HepG2 (cell line): ENCODE results near the gene NPAS2. TPM values are rescaled to one million over a fixed set of nuclear protein-coding genes. Genes with fewer than 3 reads are reported as not detected.
A peak's percentile ranks its signal among the peaks of the same experiment; 100 is the strongest.

Experiments
- ATAC-seq: fragments of 200-7000 bp; cut with Tn5 transposase; 3 replicates; pipeline ENCODE4 v1.9.1; 2020; ENCODE audit warnings: mild to moderate bottlenecking, moderate library complexity
- BruUV-seq: library from RNA; stranded (reverse); fragments of 400-500 nt; replicated peaks from 2 replicates; lab custom pipeline; 2021; lab: Mats Ljungman, UMichigan
- CTCF ChIA-PET: fragments of 300-600 bp; formaldehyde crosslinking; extraction: SDS; loops from one replicate; lab custom pipeline; 2021; ENCODE audit warnings: low total read pairs, inconsistent platforms, low intra/inter-chr PET ratio; lab: Yijun Ruan, JAX
- POLR2A ChIA-PET: fragments of 350-600 bp; sonication (Branson Sonifier 250); formaldehyde crosslinking; loops from one replicate; lab custom pipeline; 2020; ENCODE audit warnings: antibody characterized with exemption, inconsistent platforms; lab: Yijun Ruan, JAX
- DNase-seq: peaks from one replicate; pipeline ENCODE4 v3.0.0-alpha.2; 2015; ENCODE audit warnings: low spot score
- FAIRE-seq: peaks from 3 replicates; lab custom pipeline; 2011; peaks lifted over from hg19 to GRCh38; lab: Jason Lieb, UNC
- H2AFZ ChIP-seq: one replicate; pipeline ENCODE4 v1.6.1; 2011; ENCODE audit warnings: low read length, inconsistent platforms
- H3K27ac ChIP-seq: fragments of 300-600 bp; 3 replicates; pipeline ENCODE4 v1.8.0; 2011; ENCODE audit warnings: mixed run types, mild to moderate bottlenecking, mixed read lengths, low read length, inconsistent platforms; ENCODE audit not compliant: insufficient read depth; ENCODE audit errors: extremely low read length
- H3K27me3 ChIP-seq, 2 experiments: fragments of 200-600 bp in 1 of 2; 2 replicates in 1 of 2; 3 replicates in 1 of 2; pipeline versions ENCODE4 v1.6.0 to v1.8.0; 2011; ENCODE audit warnings: low read length in 2 of 2, mild to moderate bottlenecking in 2 of 2, moderate library complexity in 2 of 2, inconsistent platforms in 1 of 2; ENCODE audit not compliant: insufficient read depth in 2 of 2, control insufficient read depth in 1 of 2
- H3K36me3 ChIP-seq, 2 experiments: fragments of 200-600 bp in 1 of 2; replicated peaks in 1 of 2; 2 replicates in 1 of 2; 3 replicates in 1 of 2; pipeline versions ENCODE4 v1.5.1 to v1.8.0; 2011; ENCODE audit warnings: low read length in 2 of 2, inconsistent platforms in 1 of 2; ENCODE audit not compliant: insufficient read depth in 2 of 2, control insufficient read depth in 1 of 2
- H3K4me1 ChIP-seq: 2 replicates; pipeline ENCODE4 v1.5.1; 2012; ENCODE audit warnings: low read length, inconsistent platforms; ENCODE audit not compliant: insufficient read depth
- H3K4me2 ChIP-seq: 2 replicates; pipeline ENCODE4 v1.6.0; 2011; ENCODE audit warnings: low read depth, low read length, inconsistent platforms
- H3K4me3 ChIP-seq, 3 experiments: fragments of 200-600 bp in 1 of 3; sonication (generic), shearing (Covaris generic) in 1 of 3; replicated peaks in 1 of 3; 2 replicates each; pipeline ENCODE4 v1.5.1; 2011 to 2016; ENCODE audit warnings: low read length in 3 of 3, inconsistent platforms in 2 of 3, low read depth in 2 of 3, mild to moderate bottlenecking in 2 of 3, control low read depth in 1 of 3, mixed read lengths in 1 of 3; ENCODE audit not compliant: insufficient read depth in 1 of 3
- H3K79me2 ChIP-seq: one replicate; pipeline ENCODE4 v1.6.1; 2011; ENCODE audit warnings: low read length, inconsistent platforms; ENCODE audit not compliant: insufficient read depth
- H3K9ac ChIP-seq: 2 replicates; pipeline ENCODE4 v1.6.0; 2011; ENCODE audit warnings: mild to moderate bottlenecking, low read depth, low read length, inconsistent platforms; ENCODE audit not compliant: insufficient read depth
- H3K9me3 ChIP-seq: 2 replicates; pipeline ENCODE4 v1.5.1; 2012; ENCODE audit warnings: mild to moderate bottlenecking, low read length
- H4K20me1 ChIP-seq: 2 replicates; pipeline ENCODE4 v1.6.0; 2011; ENCODE audit warnings: inconsistent platforms, mild to moderate bottlenecking, low read length, moderate library complexity; ENCODE audit not compliant: insufficient read depth
- AGO2 ChIP-seq: fragments of 200-400 bp; formaldehyde crosslinking; optimal IDR thresholded peaks from 2 replicates; pipeline ENCODE3; 2017; ENCODE audit warnings: mild to moderate bottlenecking, low read depth, low read length, moderate library complexity
- ARID4A ChIP-seq: sonication (generic); formaldehyde crosslinking; IDR thresholded peaks from 2 replicates; pipeline ENCODE4 v1.5.0; 2020; ENCODE audit warnings: mild to moderate bottlenecking, missing genetic modification reagents, borderline replicate concordance
- PATZ1 ChIP-seq: sonication (generic); formaldehyde crosslinking; IDR thresholded peaks from 2 replicates; pipeline ENCODE4 v1.4.0; 2020; ENCODE audit warnings: missing genetic modification reagents
- TFAP4 ChIP-seq: sonication (generic); IDR thresholded peaks from 2 replicates; pipeline ENCODE4 v1.6.1; 2016; ENCODE audit warnings: low read depth, borderline replicate concordance
- ZKSCAN5 ChIP-seq: sonication (generic); formaldehyde crosslinking; IDR thresholded peaks from 2 replicates; pipeline ENCODE4 v1.5.1; 2020; ENCODE audit warnings: mild to moderate bottlenecking, missing genetic modification reagents
- ZNF263 ChIP-seq: sonication (generic); formaldehyde crosslinking; IDR thresholded peaks from 2 replicates; pipeline ENCODE4 v1.4.0; 2020; ENCODE audit warnings: missing genetic modification reagents
- ZNF687 ChIP-seq: sonication (generic); formaldehyde crosslinking; IDR thresholded peaks from 2 replicates; pipeline ENCODE4 v1.5.1; 2020; ENCODE audit warnings: mild to moderate bottlenecking, missing genetic modification reagents, moderate library complexity
- ZNF740 ChIP-seq: sonication (generic); formaldehyde crosslinking; IDR thresholded peaks from 2 replicates; pipeline ENCODE4 v1.4.0; 2020; ENCODE audit warnings: missing genetic modification reagents
- ZNF746 ChIP-seq: sonication (generic); formaldehyde crosslinking; IDR thresholded peaks from 2 replicates; pipeline ENCODE4 v1.8.0; 2022; ENCODE audit warnings: mild to moderate bottlenecking, missing genetic modification reagents
- WGBS: methylation state at CpG from one replicate; pipeline ENCODE4 v1.1.6; 2017; ENCODE audit warnings: low lambda C conversion rate; 5-methylcytosine and 5-hydroxymethylcytosine counted together
- in situ Hi-C: cut with HindIII; loops from 2 replicates; pipeline ENCODE4 v1.10.0; 2017; ENCODE audit warnings: low pct_unique_long_range_greater_than_20kb; ENCODE audit not compliant: extremely low pct_ligation_motif_present
- intact Hi-C: fragments of 100-400 bp; cut with micrococcal nuclease; formaldehyde crosslinking; loops from one replicate; pipeline ENCODE4 v1.10.0; 2022; ENCODE audit not compliant: unreplicated experiment
- polyA plus RNA-seq, 8 experiments: library from polyadenylated mRNA; depleted of rRNA in 3 of 8; stranded (reverse) in 7 of 8; unstranded in 1 of 8; fragments of >200 nt; fragmentation: Illumina TruSeq in 4 of 8; extraction: Trizol in 4 of 8; gene quantifications; 2 replicates each; pipeline versions ENCODE4 v1.2.1 to v1.2.3, GENCODE V29; 2011 to 2016; ENCODE audit warnings: low read depth in 4 of 8, missing spikeins in 1 of 8, mixed read lengths in 1 of 8; ENCODE audit not compliant: insufficient read depth in 1 of 8
- total RNA-seq, 5 experiments: library from RNA; depleted of rRNA; stranded (reverse); fragments of >200 nt; fragmentation: Illumina TruSeq; extraction: Trizol; gene quantifications; 2 replicates each; pipeline ENCODE4 v1.2.3, GENCODE V29; 2016; ENCODE audit warnings: low read depth in 1 of 5

Gene NPAS2
- total and polyA plus RNA-seq, 2 of the 13 experiments (the other 11 are each of a cell fraction or from before 2014, with no cell fraction given) = 14.8 to 37.5 TPM

- ATAC-seq (peak; percentile 39), DNase-seq (no peak), FAIRE-seq (no peak)
- Histone ChIP-seq H3K9ac (peak overlapping the region; percentile 4; the same call in 1 of the 2 replicates), H2AFZ (no peak overlapping the region), H3K79me2 (peaks cover 24% of the 10 kb centered on the region), H3K27ac (peak overlapping the region; percentile 47), H3K4me2 (peak overlapping the region; percentile 11; the same call in 1 of the 2 replicates), H3K4me3 (no peak overlapping the region), H4K20me1 (peaks cover 7% of the 10 kb centered on the region; the same call in 1 of the 2 replicates), H3K9me3 (no peaks in the 10 kb centered on the region), H3K36me3 (peaks cover 0 to 17% of the 10 kb centered on the region in 2 experiments; a peak in 4 of 5 replicates), H3K27me3 (no peaks in the 10 kb centered on the region), H3K4me1 (peaks cover 63% of the 10 kb centered on the region)
- WGBS = 64% methylated on average over 3 of the region's 3 CpGs
- in situ Hi-C loops = no loop called here
- CTCF ChIA-PET = no interaction called here
- intact Hi-C loops = loop anchor here (10.0 kb wide), 1 partner anchor 89 kb away; no protein-coding TSS in a partner anchor
- BruUV-seq = no TSS peak
- POLR2A ChIA-PET = interaction anchor here (1.0 to 1.6 kb wide), 3 partner anchors 12 to 107 kb away, joined by 3 to 5 read pairs (median 4); partner anchors contain the start of gene RPL31
- TF ChIP-seq ZNF746 (CRISPR knock-in tag) (0 out of 2 replicates have a peak, but pooled peaks have one; percentile 26), ZNF687 (CRISPR knock-in tag) (peak; percentile 58; the same call in 1 of the 2 replicates), ZNF740 (CRISPR knock-in tag) (peak; percentile 65), PATZ1 (CRISPR knock-in tag) (peak; percentile 24; the same call in 1 of the 2 replicates), AGO2 (peak; percentile 41), TFAP4 (peak; percentile 22; the same call in 1 of the 2 replicates), ARID4A (CRISPR knock-in tag) (0 out of 2 replicates have a peak, but pooled peaks have one; percentile 10), ZKSCAN5 (CRISPR knock-in tag) (no peak), ZNF263 (peak; percentile 99)
These were observed 75.5 kb downstream of the NPAS2 start for GRCh38 chr2:100895402-100895801.
